ENCODE data around the gene S100A13.

DNA sequence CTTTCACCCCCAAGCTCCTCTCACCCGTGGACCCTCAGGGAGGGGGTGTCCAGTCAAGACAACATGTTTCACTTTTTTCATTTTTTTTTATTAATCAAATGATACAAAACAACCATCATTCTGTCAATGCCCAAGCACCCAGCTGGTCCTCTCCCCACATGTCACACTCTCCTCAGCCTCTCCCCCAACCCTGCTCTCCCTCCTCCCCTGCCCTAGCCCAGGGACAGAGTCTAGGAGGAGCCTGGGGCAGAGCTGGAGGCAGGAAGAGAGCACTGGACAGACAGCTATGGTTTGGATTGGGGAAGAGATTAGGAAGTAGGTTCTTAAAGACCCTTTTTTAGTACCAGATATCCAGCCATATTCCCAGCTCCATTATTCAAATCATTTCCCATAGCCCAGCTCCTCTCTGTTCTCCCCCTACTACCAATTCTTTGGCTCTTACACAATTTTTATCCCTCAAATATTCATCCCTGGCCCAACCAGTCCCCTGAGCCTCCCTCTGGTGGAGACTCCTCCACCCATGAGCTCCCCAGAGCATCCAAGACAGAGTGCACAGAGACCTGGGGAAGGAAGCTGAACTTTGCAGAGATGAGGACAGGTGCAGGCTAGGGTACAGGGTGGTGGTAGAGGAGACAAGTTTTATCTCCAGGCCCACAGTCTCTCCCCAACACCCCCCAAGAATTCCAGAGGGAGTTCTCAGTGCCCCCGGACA is 13.0 kb downstream of the S100A13 start:
- TF ChIP-seq, protein P1, sequence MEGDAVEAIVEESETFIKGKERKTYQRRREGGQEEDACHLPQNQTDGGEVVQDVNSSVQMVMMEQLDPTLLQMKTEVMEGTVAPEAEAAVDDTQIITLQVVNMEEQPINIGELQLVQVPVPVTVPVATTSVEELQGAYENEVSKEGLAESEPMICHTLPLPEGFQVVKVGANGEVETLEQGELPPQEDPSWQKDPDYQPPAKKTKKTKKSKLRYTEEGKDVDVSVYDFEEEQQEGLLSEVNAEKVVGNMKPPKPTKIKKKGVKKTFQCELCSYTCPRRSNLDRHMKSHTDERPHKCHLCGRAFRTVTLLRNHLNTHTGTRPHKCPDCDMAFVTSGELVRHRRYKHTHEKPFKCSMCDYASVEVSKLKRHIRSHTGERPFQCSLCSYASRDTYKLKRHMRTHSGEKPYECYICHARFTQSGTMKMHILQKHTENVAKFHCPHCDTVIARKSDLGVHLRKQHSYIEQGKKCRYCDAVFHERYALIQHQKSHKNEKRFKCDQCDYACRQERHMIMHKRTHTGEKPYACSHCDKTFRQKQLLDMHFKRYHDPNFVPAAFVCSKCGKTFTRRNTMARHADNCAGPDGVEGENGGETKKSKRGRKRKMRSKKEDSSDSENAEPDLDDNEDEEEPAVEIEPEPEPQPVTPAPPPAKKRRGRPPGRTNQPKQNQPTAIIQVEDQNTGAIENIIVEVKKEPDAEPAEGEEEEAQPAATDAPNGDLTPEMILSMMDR (IDR thresholded peaks at IDR 0.05) = no peak
- TF ChIP-seq POLR2A (IDR thresholded peaks at IDR 0.05) = no peak

All from thyroid gland (tissue), 4 donors.